HG03060 (cell line): ENCODE data around the gene ACAA2.

Experiments used
- ATAC-seq: cut with Tn5 transposase; IDR thresholded peaks from one replicate; pipeline ENCODE4 v1.9.1; 2021; ENCODE audit warnings: low read depth, moderate number of reproducible peaks; ENCODE audit not compliant: unreplicated experiment

ACAA2 gene

GRCh38 chr18:49769047-49769728 lies 44.1 kb downstream of the ACAA2 start:
- ATAC-seq: no peak

DNA sequence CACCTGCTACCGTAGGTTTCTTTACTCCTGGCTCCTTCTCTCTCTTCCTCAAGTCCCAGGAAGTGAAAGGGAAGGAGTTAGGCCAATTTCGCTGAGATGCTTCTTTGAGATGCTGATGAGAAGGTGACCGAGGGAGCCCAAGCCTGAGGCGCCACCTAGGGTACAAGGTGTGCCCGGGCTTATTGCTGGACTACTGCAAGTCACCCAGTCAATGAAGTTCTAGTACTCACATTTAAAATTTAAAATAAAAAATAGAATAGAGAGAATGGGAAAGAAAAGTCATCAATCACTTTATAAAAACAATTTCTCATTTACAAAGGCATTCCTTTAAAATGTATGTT lies 45.3 kb downstream of the ACAA2 start:
- no peak for ATAC-seq

- no peak for ATAC-seq
Measured at GRCh38 chr18:49767111-49768050, 46.0 kb downstream of the ACAA2 start.

DNA sequence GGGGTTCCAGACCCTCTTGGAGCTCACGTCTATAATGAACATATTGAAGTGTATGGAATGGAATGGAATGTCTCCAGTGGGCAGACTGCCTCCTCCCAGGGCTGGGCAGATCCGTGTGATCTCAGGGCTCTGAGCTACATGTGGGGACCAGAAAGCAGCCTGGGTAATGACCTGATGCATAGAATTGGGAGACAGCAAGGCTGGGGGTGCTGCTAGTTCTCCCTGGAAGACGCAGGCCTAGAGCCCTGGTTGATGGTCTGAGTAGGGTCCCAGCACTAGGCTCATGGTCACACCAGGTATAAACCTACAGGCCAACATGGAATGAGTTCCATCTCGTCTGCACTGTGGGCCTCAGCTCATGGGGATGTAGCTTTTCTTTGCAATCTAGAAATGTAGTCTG lies 46.7 kb downstream of the ACAA2 start:
- ATAC-seq: no peak

- no peak for ATAC-seq
Measured at GRCh38 chr18:49764032-49764431, 49.3 kb downstream of the ACAA2 start.

- ATAC-seq: no peak
Measured at GRCh38 chr18:49763590-49763989, 49.7 kb downstream of the ACAA2 start.

- ATAC-seq: no peak
Measured at GRCh38 chr18:49762191-49763077, 50.9 kb downstream of the ACAA2 start.

GRCh38 chr18:49761771-49762170 lies 51.6 kb downstream of the ACAA2 start:
- no peak for ATAC-seq

- no peak for ATAC-seq
Measured at GRCh38 chr18:49758263-49758610, 55.1 kb downstream of the ACAA2 start.

- ATAC-seq: no peak
Measured at GRCh38 chr18:49757513-49758262, 55.6 kb downstream of the ACAA2 start.

DNA sequence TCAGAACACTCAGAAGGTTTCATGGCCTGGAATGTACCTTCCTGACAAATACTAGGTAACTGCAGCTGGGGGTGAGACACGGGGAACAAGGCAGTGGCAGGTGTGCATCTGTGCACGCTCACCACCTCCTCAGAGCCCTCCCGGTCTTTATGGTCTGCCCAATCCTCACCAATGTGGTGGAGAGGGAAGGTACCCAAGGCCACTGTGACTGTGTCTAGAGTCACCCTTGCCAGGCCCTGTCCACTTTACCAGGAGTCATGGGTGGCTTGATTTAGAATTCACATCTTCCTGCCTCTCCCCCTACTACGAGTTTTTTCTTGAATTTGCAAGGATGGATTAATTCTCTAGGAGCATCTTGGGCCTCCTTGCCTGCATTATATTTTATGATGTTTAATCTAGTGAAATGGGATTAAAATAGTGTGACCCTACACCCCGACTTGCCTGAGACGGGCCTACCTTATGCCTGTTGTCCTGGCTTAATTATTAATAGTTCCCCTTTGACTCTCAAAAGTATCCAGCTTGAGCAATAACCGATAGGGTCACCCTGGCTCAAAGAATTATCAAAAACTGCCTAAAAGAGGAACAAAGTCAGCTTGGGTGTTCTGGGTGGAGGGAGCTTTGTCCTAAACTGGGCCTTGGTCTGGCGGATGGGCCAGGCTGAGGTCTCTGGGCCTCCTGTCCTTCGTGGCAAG lies 56.5 kb downstream of the ACAA2 start:
- ATAC-seq: no peak

- no peak for ATAC-seq
Measured at GRCh38 chr18:49756135-49756534, 57.2 kb downstream of the ACAA2 start.

- ATAC-seq: no peak
Measured at GRCh38 chr18:49755489-49755888, 57.8 kb downstream of the ACAA2 start.

GRCh38 chr18:49754866-49755265 lies 58.5 kb downstream of the ACAA2 start:
- ATAC-seq: no peak

GRCh38 chr18:49753643-49754042 lies 59.7 kb downstream of the ACAA2 start:
- ATAC-seq: no peak

DNA sequence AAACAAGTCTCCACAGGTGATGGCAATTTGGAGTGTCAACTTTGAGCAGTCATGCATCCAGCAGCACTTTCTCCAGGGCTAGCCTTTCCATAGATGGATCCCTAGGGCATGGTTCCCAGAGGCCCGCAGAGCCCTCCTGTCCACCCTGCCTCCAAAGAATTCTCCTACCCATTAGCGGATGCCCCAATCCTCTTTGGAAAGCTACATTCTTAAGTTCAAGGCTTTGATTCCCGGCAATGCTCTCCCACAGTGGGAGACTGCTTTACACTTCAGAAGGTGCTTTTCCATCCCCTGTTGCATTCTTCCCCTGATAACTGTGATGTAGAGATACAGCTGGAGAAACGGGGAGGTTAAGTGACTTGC lies 61.3 kb downstream of the ACAA2 start:
- ATAC-seq: no peak

DNA sequence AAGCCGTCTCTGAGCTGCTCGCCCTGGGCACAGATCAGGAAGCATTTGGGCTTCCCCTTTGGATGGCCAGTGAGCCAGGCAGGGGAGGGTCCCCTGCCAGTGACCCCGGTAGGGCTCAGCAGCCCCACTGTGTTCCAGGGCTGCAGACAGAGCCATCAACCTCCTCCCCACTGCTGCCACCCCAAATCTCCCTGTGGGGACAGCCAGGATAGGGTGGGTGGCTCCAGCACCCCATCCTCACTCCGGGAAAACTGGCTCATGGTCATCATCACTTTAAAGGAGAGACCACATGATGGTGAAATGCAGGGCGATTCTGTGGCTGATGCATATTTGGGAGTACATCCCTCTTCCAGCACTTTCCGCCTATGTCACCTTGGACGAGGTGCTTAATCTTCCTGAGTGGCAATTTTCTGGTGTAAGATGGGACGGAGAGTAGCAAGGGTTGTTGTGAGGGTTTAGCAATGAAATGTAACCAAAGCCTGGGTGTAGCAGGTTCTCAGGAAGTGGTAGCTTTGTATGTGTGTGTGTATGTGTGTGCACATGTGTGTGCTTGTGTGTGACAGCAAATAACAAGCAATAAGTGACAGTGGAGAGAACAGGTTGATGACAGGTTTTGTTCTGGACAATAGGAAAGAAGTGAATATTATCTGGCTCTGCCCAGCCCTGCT lies 61.8 kb downstream of the ACAA2 start:
- no peak for ATAC-seq

DNA sequence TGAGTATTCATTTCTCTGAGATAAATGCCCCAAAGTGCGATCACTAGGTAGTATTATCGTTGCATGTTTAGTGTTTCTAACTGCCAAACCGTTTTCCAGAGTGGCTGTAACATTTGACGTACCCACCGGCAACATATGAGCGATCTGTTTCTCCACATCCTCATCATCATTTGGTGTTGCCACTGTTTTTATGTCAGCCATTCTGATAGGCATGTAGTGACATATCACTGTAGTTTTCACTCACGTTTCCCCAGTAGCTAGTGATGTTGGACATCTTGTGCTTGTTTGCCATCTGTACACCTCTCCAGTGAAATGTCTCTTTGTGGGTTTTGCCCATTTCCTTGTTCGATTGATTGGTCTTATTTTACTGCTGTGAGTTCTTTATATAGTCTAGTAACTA lies 63.8 kb downstream of the ACAA2 start:
- no peak for ATAC-seq

- ATAC-seq: no peak
Measured at GRCh38 chr18:49747876-49748275, 65.5 kb downstream of the ACAA2 start.
